Measurements from ENCODE around the gene AKT1S1. TPM values are rescaled to one million over a fixed set of nuclear protein-coding genes. Genes with fewer than 3 reads are reported as not detected.
A peak's percentile ranks its signal among the peaks of the same experiment; 100 is the strongest.

AKT1S1 gene
- total and polyA plus RNA-seq, 2 of the 13 experiments (the other 11 are each of a cell fraction or from before 2014, with no cell fraction given) = 13.5 to 27.8 TPM

DNA sequence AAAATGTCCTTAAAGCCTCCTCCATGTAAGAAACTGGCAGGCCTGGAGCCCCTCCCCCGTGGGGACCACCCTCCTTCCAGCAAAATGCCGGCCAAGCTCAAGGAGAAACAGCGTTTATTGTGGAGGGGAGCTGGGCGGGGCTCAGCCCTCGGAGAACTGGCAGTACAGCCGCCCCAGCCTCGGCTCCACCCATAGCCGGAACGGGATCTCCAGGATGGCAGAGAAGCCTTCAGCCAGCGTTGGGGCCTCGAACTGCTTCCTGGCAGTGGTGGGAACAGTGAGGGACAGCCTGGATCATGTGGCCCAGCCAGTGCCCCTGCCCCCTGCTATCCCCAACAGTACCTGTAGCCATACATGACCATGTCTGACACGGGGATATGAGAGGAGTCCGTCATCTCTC lies 16.0 kb downstream of the AKT1S1 start:
- no peak overlapping the region for H3K27ac ChIP-seq (ENCODE audit: extremely low read length, insufficient read depth, low read length)
- peaks cover 6% of the 10 kb centered on the region for H4K20me1 ChIP-seq (ENCODE audit: insufficient read depth, low read length)
- no CpG with 5 or more reads among the region's 13 CpGs for WGBS (ENCODE audit: low lambda C conversion rate)
- H3K79me2 ChIP-seq (ENCODE audit: insufficient read depth, low read length) = peaks cover 10% of the 10 kb centered on the region
- POLR2A ChIA-PET = interaction anchor here (1.1 to 1.3 kb wide), 2 partner anchors 8 to 11 kb away, joined by 3 to 4 read pairs; no protein-coding TSS in a partner anchor
- CTCF ChIA-PET (ENCODE audit: low intra/inter-chr PET ratio, low total read pairs) = no interaction called here
- H3K9ac ChIP-seq (ENCODE audit: insufficient read depth, low read depth, low read length) = no peak overlapping the region
- no peaks in the 10 kb centered on the region for H3K27me3 ChIP-seq (ENCODE audit: control insufficient read depth in 1 of 2, insufficient read depth in 2 of 2, low read length in 2 of 2)
- FAIRE-seq = no peak
- in situ Hi-C loops (cut with HindIII; ENCODE audit: extremely low pct_ligation_motif_present, low pct_unique_long_range_greater_than_20kb) (no loop called here), intact Hi-C loops (cut with micrococcal nuclease; ENCODE audit: unreplicated experiment) (no loop called here)
- DNase-seq (ENCODE audit: low spot score) = no peak
- TF ChIP-seq AGO2 (optimal IDR thresholded peaks at IDR 0.05; ENCODE audit: low read depth, low read length) (peak; percentile 56), POLR2G (IDR thresholded peaks at IDR 0.05; ENCODE audit: low read depth, low read length) (peak; percentile 8; the same call in 1 of the 2 replicates), RFXANK (CRISPR knock-in tag; IDR thresholded peaks at IDR 0.05) (no peak), PAF1 (CRISPR knock-in tag; IDR thresholded peaks at IDR 0.05) (peak; percentile 45; the same call in 1 of the 2 replicates)
- TF ChIP-seq, protein P1, sequence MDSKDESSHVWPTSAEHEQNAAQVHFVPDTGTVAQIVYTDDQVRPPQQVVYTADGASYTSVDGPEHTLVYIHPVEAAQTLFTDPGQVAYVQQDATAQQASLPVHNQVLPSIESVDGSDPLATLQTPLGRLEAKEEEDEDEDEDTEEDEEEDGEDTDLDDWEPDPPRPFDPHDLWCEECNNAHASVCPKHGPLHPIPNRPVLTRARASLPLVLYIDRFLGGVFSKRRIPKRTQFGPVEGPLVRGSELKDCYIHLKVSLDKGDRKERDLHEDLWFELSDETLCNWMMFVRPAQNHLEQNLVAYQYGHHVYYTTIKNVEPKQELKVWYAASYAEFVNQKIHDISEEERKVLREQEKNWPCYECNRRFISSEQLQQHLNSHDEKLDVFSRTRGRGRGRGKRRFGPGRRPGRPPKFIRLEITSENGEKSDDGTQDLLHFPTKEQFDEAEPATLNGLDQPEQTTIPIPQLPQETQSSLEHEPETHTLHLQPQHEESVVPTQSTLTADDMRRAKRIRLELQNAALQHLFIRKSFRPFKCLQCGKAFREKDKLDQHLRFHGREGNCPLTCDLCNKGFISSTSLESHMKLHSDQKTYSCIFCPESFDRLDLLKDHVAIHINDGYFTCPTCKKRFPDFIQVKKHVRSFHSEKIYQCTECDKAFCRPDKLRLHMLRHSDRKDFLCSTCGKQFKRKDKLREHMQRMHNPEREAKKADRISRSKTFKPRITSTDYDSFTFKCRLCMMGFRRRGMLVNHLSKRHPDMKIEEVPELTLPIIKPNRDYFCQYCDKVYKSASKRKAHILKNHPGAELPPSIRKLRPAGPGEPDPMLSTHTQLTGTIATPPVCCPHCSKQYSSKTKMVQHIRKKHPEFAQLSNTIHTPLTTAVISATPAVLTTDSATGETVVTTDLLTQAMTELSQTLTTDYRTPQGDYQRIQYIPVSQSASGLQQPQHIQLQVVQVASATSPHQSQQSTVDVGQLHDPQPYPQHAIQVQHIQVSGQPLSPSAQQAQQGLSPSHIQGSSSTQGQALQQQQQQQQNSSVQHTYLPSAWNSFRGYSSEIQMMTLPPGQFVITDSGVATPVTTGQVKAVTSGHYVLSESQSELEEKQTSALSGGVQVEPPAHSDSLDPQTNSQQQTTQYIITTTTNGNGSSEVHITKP (CRISPR knock-in tag; IDR thresholded peaks at IDR 0.05; ENCODE audit: low read depth) = no peak
- TF ChIP-seq, protein P2, sequence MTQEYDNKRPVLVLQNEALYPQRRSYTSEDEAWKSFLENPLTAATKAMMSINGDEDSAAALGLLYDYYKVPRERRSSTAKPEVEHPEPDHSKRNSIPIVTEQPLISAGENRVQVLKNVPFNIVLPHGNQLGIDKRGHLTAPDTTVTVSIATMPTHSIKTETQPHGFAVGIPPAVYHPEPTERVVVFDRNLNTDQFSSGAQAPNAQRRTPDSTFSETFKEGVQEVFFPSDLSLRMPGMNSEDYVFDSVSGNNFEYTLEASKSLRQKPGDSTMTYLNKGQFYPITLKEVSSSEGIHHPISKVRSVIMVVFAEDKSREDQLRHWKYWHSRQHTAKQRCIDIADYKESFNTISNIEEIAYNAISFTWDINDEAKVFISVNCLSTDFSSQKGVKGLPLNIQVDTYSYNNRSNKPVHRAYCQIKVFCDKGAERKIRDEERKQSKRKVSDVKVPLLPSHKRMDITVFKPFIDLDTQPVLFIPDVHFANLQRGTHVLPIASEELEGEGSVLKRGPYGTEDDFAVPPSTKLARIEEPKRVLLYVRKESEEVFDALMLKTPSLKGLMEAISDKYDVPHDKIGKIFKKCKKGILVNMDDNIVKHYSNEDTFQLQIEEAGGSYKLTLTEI (CRISPR knock-in tag; conservative IDR thresholded peaks at IDR 0.05) = no peak
- peaks cover 21% of the 10 kb centered on the region for H3K4me1 ChIP-seq (ENCODE audit: insufficient read depth, low read length)
- no peak overlapping the region for H2AFZ ChIP-seq (ENCODE audit: low read length)
- H3K9me3 ChIP-seq (ENCODE audit: low read length) = no peaks in the 10 kb centered on the region
- peaks cover 30 to 66% of the 10 kb centered on the region in 2 experiments for H3K36me3 ChIP-seq (replicated peaks in 1 of 2; ENCODE audit: control insufficient read depth in 1 of 2, insufficient read depth in 2 of 2, low read length in 2 of 2)
- BruUV-seq (replicated peaks) = no TSS peak
- H3K4me3 ChIP-seq (replicated peaks in 1 of 3; ENCODE audit: insufficient read depth in 1 of 3, low read depth in 2 of 3, low read length in 3 of 3) = no peak overlapping the region
- H3K4me2 ChIP-seq (ENCODE audit: low read depth, low read length) = no peak overlapping the region
- ATAC-seq = no peak
